ENCODE results near the gene RWDD3. TPM values are rescaled to one million over a fixed set of nuclear protein-coding genes. Genes with fewer than 3 reads are reported as not detected.

The RWDD3 gene
- total RNA-seq, 4 donors from 2014 or later: 5.3 to 13.4 (median 10.1) TPM

DNA sequence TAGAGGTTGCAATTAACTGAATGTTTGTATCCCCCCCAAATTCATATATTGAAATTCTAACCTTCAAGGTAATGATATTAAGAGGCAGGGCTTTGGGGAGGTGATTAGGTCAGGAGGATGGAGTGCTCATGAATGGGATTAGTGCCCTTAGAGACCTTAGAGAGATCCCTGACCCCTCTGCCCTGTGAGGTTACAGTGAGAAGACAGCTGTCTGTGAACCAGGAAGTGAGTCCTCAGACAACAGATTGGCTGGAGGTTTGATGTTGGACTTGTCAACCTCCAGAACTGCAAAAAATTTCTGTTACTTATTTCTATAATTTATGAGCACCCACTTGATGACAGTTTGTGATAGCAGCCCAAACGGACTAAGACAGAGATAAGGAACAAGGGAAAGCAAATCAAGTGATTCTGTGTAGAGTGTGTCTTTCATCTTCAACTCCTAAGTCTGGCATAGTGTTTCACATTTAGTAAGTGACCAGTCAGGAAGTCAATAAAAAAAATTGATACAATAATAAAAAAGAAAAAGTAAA, 30.0 kb upstream of the RWDD3 start:
- TF ChIP-seq, protein P1, sequence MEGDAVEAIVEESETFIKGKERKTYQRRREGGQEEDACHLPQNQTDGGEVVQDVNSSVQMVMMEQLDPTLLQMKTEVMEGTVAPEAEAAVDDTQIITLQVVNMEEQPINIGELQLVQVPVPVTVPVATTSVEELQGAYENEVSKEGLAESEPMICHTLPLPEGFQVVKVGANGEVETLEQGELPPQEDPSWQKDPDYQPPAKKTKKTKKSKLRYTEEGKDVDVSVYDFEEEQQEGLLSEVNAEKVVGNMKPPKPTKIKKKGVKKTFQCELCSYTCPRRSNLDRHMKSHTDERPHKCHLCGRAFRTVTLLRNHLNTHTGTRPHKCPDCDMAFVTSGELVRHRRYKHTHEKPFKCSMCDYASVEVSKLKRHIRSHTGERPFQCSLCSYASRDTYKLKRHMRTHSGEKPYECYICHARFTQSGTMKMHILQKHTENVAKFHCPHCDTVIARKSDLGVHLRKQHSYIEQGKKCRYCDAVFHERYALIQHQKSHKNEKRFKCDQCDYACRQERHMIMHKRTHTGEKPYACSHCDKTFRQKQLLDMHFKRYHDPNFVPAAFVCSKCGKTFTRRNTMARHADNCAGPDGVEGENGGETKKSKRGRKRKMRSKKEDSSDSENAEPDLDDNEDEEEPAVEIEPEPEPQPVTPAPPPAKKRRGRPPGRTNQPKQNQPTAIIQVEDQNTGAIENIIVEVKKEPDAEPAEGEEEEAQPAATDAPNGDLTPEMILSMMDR (IDR thresholded peaks at IDR 0.05; ENCODE audit: low read depth): no peak

DNA sequence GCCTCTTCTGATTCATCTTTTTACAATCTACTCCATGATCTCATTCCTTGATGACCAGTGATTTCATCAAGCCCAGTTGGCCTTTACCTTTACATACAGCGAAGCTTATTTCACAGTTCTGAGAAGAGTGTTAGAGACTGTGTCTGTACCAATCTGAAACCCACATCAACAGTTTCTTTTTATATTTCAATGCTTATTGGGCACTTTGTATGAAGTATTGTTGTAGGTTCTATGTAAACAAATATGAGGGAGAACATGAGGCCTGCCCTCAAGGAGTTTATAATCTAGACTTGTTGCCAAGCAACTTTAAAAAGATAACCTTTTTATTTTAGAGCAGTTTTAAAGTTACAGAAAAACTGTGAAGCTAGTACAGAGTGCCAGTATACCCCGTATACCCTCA, 27.5 kb upstream of the RWDD3 start:
- TF ChIP-seq, protein P1 (IDR thresholded peaks at IDR 0.05; ENCODE audit: low read depth): no peak

DNA sequence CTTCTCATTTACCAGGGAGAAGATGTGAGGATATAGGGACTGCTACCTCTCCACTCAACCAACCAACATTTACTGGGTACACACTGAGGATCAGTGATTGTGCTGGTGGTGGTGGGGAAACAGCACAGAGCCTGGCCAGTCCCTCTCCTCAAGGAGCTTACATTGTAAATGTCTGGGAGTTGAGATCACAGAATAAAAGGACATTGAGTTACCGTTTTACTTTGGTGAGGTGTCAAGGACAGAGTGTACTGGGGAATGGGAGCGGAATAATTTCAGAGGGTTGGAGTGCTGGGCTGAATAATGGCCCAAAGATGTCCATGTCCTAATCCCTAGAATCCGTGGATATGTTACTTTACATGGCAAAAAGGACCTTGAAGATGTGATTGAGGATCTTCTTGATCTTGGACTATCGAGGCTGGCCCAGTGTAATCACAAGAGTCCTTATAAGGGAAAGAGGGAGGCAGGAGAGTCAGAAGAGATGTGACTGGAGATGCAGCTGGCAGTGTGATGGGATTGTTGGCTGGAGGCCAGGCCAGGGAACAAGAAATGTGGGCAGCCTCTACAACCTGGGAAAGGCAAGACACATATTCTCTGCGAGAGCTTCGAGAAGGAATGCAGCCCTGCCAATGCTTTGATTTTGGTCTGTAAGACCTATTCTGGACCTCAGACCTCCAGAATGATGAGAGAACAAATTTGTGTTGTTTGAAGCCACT, 26.6 kb upstream of the RWDD3 start:
- TF ChIP-seq, protein P1 (IDR thresholded peaks at IDR 0.05; ENCODE audit: low read depth): no peak

DNA sequence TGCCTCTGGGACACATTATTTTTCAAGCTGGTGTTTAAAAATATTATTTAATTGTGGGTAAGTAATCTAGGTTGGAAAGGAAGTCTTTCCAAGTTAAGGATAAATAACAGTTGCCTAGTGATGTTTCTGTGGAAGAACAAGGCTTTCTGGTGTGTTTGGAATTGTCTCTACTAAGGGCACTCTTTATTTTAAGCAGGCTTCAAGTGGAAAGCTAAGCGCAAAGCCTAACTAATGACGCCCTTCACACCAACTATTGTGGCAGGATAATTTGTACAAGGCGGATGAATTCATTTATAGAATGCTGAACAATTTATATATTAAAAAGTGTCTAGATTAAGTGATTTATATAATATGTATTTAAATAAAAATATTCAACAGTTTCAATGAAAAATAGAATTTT, 25.1 kb upstream of the RWDD3 start:
- TF ChIP-seq, protein P1 (IDR thresholded peaks at IDR 0.05; ENCODE audit: low read depth): no peak

DNA sequence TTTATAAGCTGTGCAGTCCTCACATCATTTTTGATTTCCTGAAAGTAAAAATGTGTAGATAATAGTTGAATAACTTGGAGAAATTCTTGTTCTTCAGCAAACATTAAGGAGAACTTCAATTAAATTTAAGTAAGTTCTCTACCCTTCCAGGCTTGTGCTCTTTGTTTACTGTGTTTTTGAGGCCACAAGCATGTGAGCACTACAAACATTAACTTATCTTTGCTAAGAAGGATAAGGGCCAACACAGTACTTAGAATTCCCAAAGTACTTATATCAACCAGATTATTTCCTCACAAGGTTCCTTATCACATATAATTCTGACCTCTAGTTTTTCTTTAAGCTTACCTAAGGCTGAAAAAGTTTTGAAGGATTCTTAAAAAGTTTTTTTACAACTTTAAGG, 24.7 kb upstream of the RWDD3 start:
- TF ChIP-seq, protein P1 (IDR thresholded peaks at IDR 0.05; ENCODE audit: low read depth): no peak

DNA sequence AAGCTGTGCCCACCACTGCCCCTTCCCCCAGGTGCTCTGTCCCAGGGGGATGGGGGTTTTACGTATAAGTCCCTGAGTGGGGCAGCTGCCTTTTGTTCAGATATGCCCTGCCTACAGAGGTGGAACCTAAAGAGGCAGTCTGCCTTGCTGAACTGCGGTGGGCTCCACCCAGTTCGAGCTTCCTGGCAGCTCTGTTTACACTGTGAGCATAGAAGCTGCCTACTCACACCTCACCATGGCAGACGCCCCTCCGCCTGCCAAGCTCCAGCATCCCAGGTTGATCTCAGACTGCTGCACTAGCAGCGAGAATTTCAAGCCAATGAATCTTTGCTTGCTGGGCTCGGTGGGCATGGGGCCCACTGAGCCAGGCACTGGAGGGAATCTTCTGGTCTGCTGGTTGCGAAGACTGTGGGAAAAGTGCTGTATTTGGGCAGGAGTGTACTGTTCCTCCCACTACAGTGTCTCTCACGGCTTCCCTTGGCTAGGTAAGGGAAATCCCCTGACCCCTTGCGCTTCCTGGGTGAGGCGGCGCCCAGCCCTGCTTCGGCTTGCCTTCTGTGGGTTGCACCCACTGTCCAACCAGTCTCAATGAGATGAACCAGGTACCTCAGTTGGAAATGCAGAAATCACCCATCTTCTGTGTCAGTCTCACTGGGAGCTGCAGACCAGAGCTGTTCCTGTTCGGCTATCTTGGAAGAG, 17.6 kb upstream of the RWDD3 start:
- TF ChIP-seq, protein P1 (IDR thresholded peaks at IDR 0.05; ENCODE audit: low read depth): no peak

DNA sequence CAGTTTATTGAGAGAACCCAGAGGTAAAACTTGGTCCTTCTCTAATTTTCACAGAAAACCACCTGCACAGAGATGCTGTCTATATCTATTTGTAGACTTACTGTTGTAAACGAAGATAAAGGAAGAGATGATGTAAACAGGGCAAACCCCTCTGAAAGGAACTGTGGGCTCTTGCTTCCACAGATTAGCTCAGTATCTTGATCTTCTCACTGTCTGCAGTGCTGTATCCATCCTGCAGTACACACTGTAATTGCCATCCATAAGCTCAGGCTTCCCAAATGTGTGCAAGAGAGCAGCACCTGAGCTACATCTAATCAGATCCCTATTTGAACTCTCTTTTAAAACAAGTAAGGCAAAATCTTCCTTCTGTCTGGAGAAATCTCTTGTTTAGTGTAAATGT, 16.6 kb upstream of the RWDD3 start:
- TF ChIP-seq, protein P1 (IDR thresholded peaks at IDR 0.05; ENCODE audit: low read depth): no peak
